GM19023 (cell line): Measurements from ENCODE around the gene BMPR2.
"Not testable (repeated sequence)": the region's sequence is repeated elsewhere in the genome, so short reads cannot be mapped to it uniquely, and the experiment has no call there.

ENCODE experiments used
- ATAC-seq: cut with Tn5 transposase; IDR thresholded peaks from one replicate; pipeline ENCODE4 v1.9.1; 2021; ENCODE audit warnings: mild to moderate bottlenecking, moderate library complexity; ENCODE audit not compliant: unreplicated experiment

Gene BMPR2

DNA sequence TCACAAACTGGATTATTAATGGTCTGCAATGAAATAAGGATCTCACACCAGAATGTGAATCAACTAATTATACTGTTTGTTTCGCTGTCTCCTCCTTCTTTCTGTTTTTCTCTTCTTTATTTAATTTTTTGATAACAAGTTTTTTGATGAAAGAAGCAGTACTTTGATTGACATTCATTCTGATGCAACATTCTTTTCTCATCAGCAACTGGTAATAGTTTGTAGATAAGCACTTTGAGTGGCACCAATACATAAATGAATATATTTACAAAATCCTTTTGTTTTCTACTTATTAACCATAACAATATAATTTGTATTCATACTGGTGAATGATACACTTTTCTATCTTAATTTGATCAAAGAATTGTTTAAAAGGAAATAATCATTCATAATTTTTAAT is 143.3 kb downstream of the BMPR2 start:
- no peak for ATAC-seq

DNA sequence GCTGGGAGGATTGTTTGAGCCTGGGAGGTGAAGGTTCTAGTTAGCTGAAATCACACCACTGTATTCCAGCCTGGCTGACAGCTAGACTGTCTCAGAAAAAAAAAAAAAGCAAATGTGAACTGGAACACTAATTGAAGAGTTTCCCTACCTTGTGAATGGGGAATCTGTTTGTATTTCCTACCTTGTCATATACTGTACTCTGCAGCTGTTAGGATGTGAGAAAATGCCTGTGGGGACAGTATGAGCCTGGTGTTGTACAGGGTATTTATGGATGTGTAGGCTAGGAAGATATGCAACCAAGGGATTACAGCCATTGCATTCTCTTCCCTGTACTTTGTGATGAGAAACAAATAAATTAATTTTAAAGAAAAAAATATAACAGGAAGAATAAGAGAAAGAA is 145.3 kb downstream of the BMPR2 start:
- ATAC-seq: no peak

DNA sequence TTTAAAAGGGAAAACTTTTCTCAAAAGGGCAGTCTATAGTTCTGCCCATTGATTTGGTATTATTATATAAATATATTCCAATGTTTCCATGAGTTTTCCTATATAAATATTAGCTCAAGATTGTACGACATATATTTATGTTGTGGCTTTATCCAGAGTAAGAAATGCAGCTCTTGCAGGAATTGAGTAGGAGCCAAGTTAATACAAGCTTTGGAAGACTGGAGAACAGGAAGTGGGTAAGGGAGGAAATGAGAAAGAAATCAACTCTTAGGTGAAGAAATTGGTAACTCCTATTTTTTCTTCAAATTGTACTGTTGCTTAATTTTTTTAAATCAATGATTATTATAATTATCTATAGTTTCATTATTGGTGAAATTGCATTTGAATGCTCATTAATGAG is 153.3 kb downstream of the BMPR2 start:
- ATAC-seq: no peak

DNA sequence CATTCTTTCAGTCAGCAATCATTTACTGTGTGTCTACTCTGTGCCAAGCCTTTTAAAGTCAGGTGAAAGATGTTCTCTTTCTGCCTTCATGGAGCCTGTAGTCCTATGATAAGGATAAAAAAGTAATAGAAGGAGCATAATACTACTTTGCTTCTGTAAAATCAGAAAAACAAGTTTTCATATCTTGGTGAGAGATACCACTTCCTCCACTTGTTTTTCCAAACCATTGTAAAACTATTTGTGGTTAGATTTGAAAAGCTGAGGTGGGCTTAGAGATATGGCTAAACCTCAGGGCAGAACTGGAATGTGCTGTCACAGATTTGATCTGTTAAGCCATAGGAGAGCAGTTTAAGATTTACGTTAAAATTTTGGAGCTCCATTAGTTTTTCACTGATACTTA is 153.9 kb downstream of the BMPR2 start:
- no peak for ATAC-seq

DNA sequence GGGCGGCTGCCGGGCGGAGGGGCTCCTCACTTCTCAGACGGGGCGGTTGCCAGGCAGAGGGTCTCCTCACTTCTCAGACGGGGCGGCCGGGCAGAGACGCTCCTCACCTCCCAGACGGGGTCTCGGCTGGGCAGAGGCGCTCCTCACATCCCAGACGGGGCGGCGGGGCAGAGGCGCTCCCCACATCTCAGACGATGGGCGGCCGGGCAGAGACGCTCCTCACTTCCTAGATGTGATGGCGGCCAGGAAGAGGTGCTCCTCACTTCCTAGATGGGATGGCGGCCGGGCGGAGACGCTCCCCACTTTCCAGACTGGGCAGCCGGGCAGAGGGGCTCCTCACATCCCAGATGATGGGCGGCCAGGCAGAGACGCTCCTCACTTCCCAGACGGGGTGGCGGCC is 159.2 kb downstream of the BMPR2 start:
- ATAC-seq: not testable (repeated sequence)

DNA sequence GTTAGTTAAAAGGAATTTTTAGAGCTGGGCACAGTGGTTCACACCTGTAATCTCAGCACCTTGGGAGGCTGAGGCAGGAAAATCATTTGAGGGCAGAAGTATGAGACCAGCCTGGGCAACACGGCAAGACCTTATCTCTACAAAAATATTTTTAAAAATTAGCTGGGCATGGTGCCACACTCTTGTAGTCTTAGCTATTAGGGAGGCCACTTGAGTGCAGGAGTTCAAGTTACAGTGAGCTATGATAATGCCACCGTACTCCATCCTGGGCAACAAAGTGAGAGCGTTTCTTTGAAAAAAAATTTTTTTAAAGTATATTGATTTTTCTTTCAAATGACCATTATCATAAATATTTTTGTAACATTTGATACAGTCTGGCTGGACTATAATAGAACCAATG is 165.0 kb downstream of the BMPR2 start:
- no peak for ATAC-seq

DNA sequence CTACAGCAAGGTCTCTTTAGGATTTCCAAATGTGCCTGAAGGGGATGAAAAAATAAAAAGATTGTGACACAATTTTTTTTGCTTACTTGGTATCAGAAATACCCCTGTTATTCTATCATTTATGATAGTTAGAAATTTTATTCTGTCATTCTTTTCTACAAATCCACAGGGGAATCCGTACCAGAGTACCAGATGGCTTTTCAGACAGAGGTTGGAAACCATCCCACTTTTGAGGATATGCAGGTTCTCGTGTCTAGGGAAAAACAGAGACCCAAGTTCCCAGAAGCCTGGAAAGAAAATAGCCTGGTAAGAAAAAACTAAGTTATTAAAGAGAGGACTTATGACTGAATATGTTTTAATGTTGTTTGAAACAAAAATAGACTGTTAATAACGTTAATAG is 166.0 kb downstream of the BMPR2 start:
- ATAC-seq: no peak

DNA sequence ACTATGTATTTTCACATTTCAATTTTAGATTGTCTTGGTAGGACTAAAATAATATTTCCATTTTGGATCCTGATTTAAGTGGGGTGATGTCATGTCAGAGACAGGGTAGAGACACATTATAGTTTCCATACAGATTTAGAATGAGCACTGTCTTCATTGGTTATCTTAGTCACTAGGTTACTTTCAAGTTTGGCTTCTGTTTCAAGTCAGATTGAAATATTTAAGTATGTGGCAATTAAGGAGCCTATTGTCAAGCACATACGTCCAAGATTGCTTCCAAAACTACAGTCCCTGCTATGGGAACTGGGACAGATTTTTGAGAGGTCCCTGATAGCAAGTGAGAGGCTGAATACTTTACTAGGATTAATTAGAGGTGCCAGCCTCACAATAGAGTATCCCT is 169.4 kb downstream of the BMPR2 start:
- ATAC-seq: no peak

DNA sequence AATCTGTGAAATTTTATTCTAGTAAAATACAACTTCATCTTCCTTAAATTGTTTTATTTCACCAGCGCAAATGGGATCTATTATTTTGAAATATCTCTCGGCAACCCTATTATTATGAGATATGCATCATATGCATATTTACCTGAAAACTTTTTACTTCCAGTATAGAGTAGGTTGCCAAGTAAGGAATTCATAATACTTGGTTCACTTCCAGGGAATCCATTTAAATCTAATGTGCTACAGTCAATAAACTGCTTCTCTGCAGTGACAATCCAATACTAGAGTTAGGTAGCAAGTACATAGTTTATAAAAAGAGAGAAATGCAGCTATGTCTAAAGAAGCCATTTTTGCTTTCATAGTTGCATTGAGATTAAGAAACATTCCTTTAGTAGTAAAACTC is 169.8 kb downstream of the BMPR2 start:
- ATAC-seq: no peak

DNA sequence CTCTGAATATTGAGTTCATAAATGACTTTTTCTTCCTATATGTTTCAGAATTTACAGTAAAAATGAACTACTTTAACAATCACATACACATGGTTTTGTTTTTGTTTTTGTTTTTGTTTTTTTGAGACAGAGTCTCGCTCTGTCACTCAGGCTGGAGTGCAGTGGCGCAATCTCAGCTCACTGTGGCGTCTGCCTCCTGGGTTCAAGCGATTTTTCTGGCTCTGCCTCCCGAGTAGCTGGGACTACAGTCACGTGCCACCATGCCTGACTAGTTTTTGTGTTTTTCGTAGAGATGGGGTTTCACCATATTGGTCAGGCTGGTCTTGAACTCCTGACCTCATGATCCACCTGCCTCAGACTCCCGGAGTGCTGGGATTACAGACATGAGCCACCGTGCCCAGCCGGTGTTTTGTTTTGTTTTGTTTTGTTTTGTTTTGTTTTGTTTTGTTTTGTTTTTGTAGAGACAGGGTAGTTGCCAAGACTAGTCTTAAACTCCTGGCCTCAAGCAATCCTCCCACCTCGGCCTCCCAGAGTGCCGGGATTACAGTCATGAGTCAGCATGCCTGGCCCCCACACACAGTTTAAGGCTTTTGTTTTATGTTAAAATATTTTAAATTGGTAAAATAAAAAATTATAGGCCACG is 170.5 kb downstream of the BMPR2 start:
- ATAC-seq: not testable (repeated sequence)

DNA sequence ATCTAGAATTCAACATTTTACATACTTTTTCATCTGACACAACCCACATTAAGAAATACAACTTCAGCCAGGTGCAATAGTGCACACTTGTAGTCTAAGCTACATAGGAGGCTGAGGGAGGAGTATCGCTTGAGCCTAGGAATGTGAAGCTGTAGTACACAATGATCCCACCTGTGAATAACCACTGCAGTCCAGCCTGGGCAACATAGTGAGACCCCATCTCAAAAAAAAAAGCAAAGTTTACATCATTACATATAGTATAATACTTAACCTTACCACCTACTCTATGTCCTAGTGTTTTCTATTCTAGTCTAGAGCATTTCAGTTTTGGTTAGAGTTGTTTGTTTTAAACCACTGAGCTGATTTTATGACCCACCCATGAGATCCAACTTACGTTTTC is 172.1 kb downstream of the BMPR2 start:
- ATAC-seq: no peak

DNA sequence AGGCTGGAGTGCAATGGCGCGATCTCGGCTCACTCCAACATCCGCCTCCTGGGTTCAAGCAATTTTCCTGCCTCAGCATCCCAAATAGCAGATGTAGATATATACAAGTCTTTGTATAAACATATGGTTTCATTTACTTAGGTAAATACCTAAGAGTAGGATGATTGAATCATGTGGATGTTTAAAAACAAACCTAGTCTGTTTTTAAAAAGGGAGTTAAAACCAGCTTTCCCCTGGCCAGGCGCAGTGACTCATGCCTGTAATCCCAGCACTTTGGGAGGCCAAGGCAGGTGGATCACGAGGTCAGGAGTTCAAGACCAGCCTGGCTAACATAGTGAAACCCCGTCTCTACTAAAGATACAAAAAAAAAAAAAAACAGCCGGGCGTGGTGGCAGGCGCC is 174.9 kb downstream of the BMPR2 start:
- not testable (repeated sequence) for ATAC-seq

DNA sequence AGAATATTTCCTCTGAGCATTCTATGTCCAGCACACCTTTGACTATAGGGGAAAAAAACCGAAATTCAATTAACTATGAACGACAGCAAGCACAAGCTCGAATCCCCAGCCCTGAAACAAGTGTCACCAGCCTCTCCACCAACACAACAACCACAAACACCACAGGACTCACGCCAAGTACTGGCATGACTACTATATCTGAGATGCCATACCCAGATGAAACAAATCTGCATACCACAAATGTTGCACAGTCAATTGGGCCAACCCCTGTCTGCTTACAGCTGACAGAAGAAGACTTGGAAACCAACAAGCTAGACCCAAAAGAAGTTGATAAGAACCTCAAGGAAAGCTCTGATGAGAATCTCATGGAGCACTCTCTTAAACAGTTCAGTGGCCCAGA is 179.2 kb downstream of the BMPR2 start:
- no peak for ATAC-seq

DNA sequence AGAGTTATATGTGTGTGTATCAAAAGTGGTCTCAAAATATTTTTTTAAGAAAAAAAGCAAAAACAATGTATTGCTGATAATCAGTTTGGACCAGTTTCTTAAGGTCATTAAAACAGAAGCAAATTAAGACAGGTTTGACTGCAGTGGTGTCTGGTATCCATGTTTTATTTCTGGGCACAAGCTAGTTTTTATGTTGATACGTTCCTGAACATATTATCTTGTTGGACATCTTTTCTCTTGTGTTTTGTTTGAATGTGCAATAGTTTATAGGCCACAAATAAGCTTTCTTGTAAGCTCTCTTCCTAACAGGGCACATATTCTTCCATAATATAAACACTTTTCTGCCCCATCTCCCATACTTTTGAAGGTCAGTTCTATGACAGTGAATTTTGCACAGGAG is 184.1 kb downstream of the BMPR2 start:
- no peak for ATAC-seq

DNA sequence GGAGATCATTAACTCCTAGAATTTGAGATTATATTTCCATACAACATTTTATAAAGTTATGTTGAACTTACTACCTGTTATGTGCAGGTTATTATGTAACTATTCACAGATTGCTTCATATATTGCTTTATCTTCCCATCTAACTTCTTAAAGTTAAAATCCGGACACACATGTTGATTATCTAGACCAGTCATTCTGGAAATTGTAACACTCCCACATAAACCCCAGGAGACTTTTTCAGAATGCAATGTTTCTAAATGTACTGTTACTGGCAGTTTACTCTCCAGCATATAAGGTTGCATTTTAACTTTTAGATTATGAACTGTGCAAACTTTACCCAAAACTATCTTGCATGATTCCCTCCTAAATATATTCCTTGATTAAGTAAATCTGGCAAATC is 188.1 kb downstream of the BMPR2 start:
- no peak for ATAC-seq

DNA sequence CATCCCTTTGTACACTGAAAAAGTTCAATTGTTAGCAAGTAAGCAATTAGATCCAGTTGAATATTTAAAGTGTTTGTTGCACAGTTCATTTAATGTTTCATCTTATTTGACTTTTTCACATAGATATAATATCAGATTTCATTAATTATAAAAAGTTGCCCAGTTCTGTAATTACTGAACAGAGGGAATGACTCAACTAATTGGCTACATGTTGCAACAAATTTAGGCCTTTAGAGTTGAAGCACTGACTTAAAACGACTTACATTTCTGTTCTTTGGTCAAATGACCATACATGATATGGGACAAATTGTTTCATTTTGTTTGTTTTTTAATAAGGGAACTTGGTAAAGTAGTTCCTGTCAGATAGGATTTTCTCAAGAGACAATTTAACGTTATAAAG is 190.2 kb downstream of the BMPR2 start:
- ATAC-seq: no peak

DNA sequence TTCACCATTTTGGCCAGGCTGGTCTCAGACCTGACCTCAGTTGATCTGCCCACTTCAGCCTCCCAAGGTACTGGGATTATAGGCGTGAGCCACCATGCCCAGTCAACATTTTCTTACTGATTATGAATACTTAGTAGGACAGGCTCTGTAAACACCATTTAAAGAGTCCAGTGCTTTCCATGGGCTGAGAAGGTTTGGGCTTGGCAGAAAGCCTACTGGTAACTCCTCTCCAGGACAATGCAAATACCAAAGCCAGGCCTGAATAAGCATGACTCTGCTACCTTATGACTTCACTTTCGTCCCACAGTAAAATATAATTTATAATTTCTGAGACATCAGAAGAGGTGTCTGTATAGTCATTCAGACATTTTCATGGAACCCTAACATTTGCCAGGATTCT is 198.4 kb downstream of the BMPR2 start:
- ATAC-seq: no peak

DNA sequence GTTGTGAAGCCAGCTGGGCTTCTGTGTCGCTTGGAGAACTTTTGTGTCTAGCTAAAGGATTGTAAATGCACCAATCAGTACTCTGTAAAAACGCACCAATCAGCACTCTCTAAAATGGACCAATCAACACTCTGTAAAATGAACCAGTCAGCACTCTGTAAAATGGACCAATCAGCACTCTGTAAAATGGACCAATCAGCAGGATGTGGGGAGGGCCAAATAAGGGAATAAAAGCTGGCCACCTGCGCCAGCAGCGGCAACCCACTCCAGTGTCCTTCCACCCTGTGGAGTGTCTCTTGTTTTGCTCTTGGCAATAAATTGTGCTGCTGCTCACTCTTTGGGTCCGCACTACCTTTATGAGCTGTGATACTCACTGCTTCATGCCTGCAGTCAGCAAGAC is 199.1 kb downstream of the BMPR2 start:
- not testable (repeated sequence) for ATAC-seq

DNA sequence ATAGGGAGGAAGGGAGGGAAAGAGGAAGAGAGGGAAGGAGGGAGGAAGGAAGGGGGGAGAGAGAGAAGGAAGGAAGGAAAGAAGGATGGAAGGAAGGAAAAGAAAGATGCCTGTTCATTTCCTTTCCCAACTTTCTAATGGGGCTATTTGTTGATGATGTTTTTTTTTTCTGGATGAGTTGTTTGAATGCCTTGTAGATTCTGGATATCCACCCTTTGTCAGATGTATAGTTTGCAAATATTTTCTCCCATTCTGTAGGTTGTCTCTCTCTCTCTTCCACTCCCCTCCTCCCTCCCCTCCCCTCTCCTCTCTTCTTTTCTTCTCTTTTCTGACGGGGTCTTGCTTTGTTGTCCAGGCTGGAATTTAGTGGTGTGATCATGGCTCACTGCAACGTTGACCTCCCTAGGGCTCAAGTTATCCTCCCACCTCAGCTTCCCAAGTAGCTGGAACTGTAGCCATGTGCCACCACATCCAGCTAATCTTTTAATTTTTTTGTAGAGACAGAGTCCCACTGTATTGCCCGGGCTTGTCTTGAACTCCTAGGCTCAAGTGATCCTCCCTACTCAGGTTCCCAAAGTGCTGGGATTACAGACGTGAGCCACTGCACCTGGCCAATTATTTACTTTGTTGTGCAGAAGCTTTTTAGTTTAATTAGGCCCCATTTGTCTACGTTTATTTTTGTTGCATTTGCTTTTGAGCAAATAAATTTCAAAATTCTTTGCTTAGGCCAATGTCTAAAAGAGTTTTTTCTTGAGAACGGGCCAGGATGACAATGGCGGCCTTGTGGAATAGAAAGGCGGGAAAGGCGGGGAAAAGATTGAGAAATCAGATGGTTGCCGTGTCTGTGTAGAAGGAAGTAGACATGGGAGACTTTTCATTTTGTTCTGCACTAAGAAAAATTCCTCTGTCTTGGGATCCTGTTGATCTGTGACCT is 201.4 kb downstream of the BMPR2 start:
- no peak for ATAC-seq

DNA sequence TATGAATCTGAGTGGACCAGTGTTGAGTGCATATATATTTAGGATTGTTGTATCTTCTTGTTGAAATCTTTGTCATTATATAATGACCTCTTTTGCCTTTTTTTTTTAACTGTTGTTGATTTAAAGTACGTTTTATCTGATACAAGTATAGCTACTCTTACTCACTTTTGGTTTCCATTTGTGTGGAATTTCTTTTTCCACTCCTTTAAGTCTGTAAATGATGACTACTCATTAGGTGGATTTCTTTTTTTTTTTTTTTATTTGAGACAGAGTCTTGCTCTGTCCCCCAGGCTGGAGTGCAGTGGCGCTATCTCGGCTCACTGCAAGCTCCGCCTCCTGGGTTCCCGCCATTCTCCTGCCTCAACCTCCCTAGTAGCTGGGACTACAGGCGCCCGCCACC is 206.7 kb downstream of the BMPR2 start:
- not testable (repeated sequence) for ATAC-seq

DNA sequence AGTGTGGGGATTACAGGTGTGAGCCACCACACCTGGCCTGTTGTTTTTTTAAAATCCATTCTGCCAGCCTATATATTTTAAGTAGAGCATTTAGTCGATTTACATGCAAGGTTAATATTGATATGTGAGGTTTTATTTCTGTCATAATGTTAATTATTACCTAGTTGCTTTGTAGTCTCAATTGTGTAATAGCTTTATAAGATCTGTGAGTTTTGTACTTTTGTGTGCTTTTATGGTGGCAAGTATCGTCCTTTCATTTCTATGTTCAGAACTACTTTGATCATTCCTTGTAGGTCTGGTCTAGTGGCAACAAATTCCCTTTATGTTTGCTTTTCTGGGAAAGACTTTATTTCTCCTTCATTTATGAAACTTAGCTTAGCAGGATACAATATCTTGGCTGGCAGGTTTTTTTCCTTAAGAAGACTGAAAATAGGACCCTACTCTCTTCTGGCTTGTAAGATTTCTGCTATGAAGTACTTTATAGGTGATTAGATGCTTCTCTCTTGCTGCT is 207.6 kb downstream of the BMPR2 start:
- no peak for ATAC-seq
